Mucosa of stomach (tissue), 1 donor: Measurements from ENCODE around the gene ATP4B.

ENCODE experiments used
- H3K27me3 ChIP-seq: one replicate; pipeline ENCODE4 v1.7.0; 2013; ENCODE audit warnings: mild to moderate bottlenecking, low read length; ENCODE audit not compliant: control insufficient read depth, insufficient read depth
- H3K36me3 ChIP-seq: one replicate; pipeline ENCODE4 v1.7.0; 2013; ENCODE audit warnings: low read length; ENCODE audit not compliant: control insufficient read depth, insufficient read depth
- H3K4me1 ChIP-seq: one replicate; pipeline ENCODE4 v1.7.0; 2013; ENCODE audit warnings: mild to moderate bottlenecking, low read length; ENCODE audit not compliant: control insufficient read depth, insufficient read depth
- H3K4me3 ChIP-seq: one replicate; pipeline ENCODE4 v1.7.0; 2013; ENCODE audit warnings: low read length
- H3K9ac ChIP-seq: one replicate; pipeline ENCODE4 v1.7.0; 2013; ENCODE audit warnings: mild to moderate bottlenecking, low read length, moderate library complexity
- H3K9me3 ChIP-seq: one replicate; pipeline ENCODE4 v1.7.0; 2013; ENCODE audit warnings: mild to moderate bottlenecking, low read length, moderate library complexity; ENCODE audit not compliant: control insufficient read depth
- donor health status: Pancreatic carcinoma.

The ATP4B gene

DNA sequence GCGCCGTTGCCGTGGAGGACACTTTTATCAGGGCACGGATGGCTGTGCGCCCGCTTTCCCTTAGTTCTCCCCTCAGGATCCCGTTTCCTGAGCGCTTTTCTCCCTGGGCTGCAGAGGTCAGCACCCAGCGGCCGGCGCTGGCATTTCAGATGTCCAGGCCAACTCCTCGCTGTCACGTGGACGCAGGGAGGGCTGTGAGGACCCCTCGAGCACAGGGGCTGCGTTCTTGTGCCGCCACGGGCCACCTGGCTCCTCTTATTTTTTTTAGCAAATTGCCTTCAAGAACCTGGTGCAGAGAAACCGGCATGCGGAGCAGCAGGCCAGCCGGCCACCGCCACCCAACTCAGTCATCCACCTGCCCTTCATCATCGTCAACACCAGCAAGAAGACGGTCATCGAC lies 22.3 kb downstream of the ATP4B start:
- H3K9me3 ChIP-seq = no peaks in the 10 kb centered on the region
- H3K4me3 ChIP-seq = no peak overlapping the region
- peaks cover 4% of the 10 kb centered on the region for H3K36me3 ChIP-seq
- no peak overlapping the region for H3K9ac ChIP-seq
- no peaks in the 10 kb centered on the region for H3K27me3 ChIP-seq
- H3K4me1 ChIP-seq = no peaks in the 10 kb centered on the region

DNA sequence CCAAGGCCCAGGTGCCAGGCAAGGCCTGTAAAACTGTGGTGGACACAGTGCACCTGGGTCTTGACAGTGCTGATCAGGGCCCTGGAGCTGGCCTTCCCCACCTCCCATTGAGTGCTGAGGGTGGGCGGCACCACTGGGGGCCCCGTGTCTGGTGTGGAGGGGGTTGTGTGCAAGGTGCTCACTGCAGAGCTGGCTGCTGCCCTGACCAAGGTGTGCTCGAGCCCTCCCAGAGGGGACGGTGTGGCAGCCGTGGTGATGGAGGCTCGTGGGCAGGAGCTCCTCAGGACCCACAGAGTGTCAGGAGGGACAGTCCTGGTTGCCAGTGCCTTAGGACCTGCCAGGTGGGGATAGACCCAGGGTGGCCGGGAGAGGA lies 23.0 kb downstream of the ATP4B start:
- H3K27me3 ChIP-seq = no peaks in the 10 kb centered on the region
- peaks cover 4% of the 10 kb centered on the region for H3K36me3 ChIP-seq

DNA sequence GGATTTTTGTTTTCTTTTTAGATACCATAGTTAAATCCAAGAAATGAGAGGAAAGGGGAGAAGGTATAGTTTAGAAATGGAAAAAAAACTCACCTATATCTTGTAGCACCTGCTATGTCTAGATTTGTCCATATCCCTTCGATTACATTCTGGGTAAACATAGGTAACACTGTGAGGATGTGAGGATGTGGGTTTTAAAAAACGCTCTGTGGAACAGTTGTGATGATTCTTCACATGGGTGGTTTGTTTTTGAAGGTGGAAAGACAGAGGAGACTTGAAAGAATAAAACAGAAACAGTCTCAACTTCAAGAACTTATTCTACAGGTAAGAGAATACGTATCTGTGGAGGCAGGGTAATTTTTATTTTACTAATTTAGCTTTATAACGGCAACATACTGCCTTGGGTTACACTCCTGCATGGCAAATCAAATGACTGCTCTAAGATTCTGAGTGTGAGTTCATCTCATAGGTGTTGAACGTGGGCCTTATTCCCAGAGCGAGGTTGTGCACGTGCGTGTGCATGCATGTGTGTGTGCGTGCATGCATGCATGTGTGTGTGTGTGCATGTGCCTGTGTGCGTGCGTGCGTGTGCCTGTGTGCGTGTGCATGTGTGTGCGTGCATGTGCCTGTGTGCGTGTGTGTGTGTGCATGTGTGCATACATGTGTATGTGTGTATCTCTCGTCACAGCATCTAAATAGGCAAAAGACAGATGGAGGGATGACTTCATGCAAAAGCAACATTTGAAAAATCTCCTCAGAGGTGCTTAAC lies 23.5 kb downstream of the ATP4B start:
- H3K9ac ChIP-seq = no peak overlapping the region
- peaks cover 4% of the 10 kb centered on the region for H3K36me3 ChIP-seq
- H3K9me3 ChIP-seq = no peaks in the 10 kb centered on the region
- no peaks in the 10 kb centered on the region for H3K27me3 ChIP-seq
- no peaks in the 10 kb centered on the region for H3K4me1 ChIP-seq
- H3K4me3 ChIP-seq = no peak overlapping the region

More for the DNA sequence above, 23.0 kb downstream of the ATP4B start:
- no peak overlapping the region for H3K4me3 ChIP-seq
- no peaks in the 10 kb centered on the region for H3K9me3 ChIP-seq
- no peak overlapping the region for H3K9ac ChIP-seq
- no peaks in the 10 kb centered on the region for H3K4me1 ChIP-seq

DNA sequence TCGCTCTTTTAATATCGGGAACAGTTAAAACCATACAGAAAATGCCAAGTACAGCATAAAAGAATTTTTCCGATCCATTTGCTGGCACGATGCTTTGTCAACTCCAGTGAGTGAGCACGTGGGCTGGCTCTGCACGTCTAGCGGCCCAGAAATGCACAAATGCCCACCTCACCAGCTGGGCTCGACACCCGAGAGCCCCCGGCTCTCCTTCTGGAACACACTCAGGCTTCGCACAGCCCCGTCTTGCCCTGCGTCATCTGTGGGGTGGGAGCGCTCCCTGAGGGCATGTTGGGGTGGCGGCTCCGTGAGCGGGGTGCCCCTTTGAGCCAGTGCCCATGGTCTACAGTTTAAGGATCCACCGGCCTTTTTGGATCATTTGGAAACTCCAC lies 24.5 kb downstream of the ATP4B start:
- Histone ChIP-seq H3K9me3 (no peaks in the 10 kb centered on the region), H3K9ac (no peak overlapping the region), H3K4me1 (no peaks in the 10 kb centered on the region), H3K36me3 (peaks cover 4% of the 10 kb centered on the region), H3K27me3 (no peaks in the 10 kb centered on the region), H3K4me3 (no peak overlapping the region)

DNA sequence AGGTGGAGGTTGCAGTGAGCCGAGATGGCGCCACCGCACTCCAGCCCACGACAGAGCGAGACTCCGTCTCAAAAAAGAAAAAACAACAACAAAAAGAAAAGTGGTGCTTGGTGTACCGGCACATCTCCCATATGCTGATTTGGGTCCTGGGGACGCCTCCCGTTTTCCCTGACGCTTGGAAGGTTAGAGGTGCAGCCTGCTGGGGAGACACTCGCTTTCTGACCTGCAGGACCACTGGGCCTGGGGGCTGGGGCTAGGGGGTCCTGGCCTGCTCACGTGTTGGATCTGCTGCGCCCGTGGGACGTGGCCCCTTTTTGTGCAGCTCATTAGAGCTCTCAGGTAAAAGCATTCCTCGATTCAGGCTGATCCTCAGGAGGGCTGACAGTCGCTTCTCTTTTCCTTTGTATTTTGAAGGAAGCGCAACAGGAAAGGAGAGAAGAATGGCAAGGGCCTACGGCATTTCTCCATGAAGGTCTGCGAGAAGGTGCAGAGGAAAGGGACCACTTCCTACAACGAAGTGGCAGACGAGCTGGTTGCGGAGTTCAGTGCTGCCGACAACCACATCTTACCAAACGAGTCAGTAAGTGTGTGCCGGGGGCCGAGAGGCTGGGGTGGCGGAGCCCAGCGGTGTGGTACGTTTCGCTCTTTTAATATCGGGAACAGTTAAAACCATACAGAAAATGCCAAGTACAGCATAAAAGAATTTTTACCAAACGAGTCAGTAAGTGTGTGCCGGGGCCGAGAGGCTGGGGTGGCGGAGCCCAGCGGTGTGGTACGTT lies 25.1 kb downstream of the ATP4B start:
- Histone ChIP-seq H3K36me3 (peaks cover 4% of the 10 kb centered on the region), H3K4me3 (no peak overlapping the region), H3K9ac (no peak overlapping the region), H3K27me3 (no peaks in the 10 kb centered on the region), H3K4me1 (no peaks in the 10 kb centered on the region), H3K9me3 (no peaks in the 10 kb centered on the region)

DNA sequence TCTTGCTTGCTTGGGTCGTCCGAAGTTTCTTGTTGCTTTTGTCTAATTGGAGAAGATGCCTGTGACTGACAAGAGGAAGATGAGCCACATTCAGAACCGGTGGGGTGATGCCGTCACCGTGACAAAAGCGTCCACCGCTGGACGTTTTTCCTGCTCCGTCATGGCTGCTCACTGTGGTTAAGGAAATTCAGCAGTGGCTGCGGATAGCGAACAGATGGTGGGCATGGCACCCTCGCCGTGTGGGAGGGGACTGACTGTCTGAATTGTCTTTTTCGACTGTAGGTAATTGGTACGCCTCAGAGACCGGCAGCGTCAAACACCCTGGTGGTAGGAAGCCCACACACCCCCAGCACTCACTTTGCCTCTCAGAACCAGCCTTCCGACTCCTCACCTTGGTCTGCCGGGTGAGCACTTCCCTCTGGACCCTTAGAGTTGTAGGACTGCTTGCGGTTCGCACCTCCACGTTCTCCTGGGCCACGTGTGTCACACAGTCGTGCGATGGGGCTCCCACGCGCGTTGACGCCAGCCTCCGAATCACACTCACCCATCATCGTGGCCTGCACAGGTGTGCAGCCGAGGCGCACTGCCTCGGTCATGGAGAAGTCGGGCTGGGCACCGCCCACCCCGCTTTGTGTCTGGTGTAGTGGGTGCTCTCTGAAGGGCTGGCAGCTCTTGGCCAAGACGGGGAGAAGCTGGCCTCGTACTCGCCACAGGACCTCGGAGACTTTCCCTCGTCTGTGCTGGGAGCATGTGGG lies 26.5 kb downstream of the ATP4B start:
- Histone ChIP-seq H3K27me3 (no peaks in the 10 kb centered on the region), H3K4me3 (no peak overlapping the region), H3K36me3 (peaks cover 4% of the 10 kb centered on the region), H3K9ac (no peak overlapping the region), H3K4me1 (no peaks in the 10 kb centered on the region), H3K9me3 (no peaks in the 10 kb centered on the region)

DNA sequence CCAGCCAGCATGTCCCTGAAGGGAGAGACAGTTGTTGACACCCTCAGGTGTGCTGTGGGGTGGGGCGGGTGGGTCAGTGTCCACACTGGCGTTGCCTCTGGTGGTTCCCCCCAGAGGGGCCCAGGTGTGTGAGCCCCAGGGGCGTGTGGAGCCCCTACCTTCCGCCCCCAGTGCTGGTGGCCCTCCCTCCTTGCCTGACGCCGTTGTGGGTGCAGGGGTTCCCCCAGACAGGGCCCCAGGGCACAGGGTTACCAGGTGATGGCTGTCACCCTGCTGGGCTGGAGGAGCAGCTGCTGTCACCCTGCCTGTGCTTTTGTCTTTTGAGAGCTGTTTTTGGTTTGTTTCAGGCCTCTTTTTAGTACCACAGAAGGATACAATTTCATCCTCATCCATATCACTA lies 27.2 kb downstream of the ATP4B start:
- Histone ChIP-seq H3K27me3 (no peaks in the 10 kb centered on the region), H3K36me3 (peaks cover 4% of the 10 kb centered on the region), H3K9me3 (no peaks in the 10 kb centered on the region), H3K4me3 (no peak overlapping the region), H3K4me1 (no peaks in the 10 kb centered on the region), H3K9ac (no peak overlapping the region)

DNA sequence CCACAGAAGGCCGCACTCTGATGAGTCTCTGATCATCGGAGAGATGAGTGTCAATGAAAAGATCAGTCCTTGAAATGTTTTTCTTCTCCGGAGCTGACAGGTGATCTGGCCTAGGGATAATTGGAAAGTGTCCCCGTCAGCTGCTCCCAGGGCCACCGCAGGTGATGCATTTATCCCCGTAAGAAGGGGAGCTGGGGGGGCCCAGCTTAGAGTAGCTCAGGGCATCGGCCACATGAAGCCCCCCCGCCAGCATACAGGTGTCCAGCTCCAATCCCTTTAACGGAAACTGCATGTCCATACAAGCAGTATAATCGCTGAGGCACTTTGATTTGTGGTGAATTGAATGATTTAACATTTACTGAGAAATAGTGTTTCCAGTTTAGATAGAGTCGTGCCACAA lies 27.7 kb downstream of the ATP4B start:
- no peaks in the 10 kb centered on the region for H3K27me3 ChIP-seq
- no peaks in the 10 kb centered on the region for H3K9me3 ChIP-seq
- H3K4me3 ChIP-seq = no peak overlapping the region
- no peak overlapping the region for H3K9ac ChIP-seq
- H3K36me3 ChIP-seq = peaks cover 4% of the 10 kb centered on the region
- H3K4me1 ChIP-seq = no peaks in the 10 kb centered on the region

DNA sequence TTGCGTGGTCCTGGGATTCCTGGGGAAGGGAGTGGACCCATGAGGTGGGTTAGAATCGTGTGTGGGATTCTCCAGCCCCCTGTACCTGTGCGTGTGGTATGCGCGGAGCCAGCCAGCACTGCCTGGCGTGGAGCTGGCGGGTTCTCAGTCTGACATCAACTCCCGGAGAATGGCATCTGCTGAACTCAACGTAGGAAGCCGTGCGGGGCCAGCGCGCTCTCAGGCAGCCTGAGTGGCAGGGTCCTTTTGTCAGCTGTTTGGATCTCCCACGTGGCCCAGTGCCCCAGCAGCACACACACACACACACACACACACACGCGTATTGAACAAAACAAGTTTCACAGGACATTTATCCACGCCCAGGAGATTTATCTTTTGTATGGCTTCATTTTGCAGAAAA lies 28.1 kb downstream of the ATP4B start:
- no peak overlapping the region for H3K9ac ChIP-seq
- no peak overlapping the region for H3K4me3 ChIP-seq
- peaks cover 4% of the 10 kb centered on the region for H3K36me3 ChIP-seq
- no peaks in the 10 kb centered on the region for H3K27me3 ChIP-seq
- no peaks in the 10 kb centered on the region for H3K9me3 ChIP-seq
- no peaks in the 10 kb centered on the region for H3K4me1 ChIP-seq

DNA sequence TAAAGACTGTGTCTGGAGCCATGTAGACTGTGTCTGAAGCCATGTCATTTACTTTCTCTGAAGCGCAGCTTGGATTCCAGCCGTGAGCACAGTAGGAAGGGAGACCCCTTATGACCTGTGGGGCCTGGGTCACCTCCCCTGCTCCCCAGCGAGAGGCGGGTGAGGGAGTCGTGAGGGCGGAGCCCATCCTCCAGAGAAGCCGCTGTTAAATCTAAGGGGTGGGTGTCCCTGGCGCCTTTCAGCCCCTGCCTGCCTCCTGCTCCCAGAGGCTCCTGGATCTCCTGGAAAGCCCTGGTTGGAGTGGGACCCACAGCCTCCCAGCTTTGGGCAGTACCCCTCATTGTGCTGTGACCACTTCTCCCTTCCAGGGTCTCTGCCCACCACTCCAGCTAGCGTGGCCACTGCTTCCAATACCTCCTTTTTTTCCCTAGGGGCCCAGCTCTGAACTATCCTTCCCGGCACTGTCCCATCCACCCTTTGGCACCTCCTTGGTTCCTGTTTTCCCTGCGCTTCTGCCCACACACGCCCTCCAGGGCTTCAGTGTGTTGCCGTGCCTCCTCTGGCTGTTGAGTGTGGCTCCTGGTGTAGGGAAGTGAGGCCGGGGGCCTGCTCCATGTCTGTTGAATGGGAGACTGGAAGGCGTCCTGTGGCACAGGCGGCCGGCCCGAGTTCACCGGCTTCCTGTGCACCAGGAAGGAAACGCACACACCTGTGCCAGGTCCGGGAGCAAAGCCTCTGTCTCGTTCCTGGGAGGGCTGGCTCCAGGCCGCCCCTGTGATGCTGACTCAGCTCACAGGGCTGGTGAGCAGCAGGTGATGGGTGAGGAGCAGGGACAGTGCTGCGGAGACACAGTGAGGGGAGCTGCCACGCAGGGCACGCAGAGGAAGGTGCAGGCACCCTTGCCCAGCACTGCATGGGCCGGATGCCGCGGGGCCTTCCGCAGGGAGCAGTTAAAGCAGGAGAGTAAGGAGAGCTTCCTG lies 29.4 kb downstream of the ATP4B start:
- no peaks in the 10 kb centered on the region for H3K4me1 ChIP-seq
- no peak overlapping the region for H3K9ac ChIP-seq
- no peaks in the 10 kb centered on the region for H3K36me3 ChIP-seq
- H3K4me3 ChIP-seq = no peak overlapping the region
- H3K9me3 ChIP-seq = no peaks in the 10 kb centered on the region
- H3K27me3 ChIP-seq = no peaks in the 10 kb centered on the region

DNA sequence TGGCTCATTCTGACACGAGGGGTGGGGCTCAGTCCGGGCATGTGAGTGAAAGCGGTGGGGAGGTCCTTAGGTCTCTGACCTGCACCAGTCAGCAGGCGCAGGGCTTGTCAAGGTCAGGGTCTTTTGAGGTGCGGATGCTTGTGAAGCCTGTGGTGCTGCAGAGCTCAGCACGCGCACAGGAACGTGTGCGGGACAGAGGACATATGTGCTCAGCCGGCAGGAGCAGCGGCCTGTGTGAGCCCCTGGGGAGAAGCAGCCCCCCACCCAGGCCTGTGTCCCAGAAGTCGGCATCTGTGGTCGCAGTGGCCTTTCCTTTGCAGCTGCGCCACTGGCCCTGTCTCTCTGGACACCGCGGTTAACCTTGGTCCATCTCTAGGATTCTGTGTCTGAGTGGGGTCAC lies 30.9 kb downstream of the ATP4B start:
- Histone ChIP-seq H3K9me3 (no peaks in the 10 kb centered on the region), H3K9ac (no peak overlapping the region), H3K4me3 (no peak overlapping the region), H3K27me3 (no peaks in the 10 kb centered on the region), H3K36me3 (no peaks in the 10 kb centered on the region), H3K4me1 (no peaks in the 10 kb centered on the region)
